Activated CD4-positive, alpha-beta T cell treated with anti-CD3 and anti-CD28 coated beads, Interleukin-2, amount 10 ng/mL, durations not matched to agents 24 days and 14 days (primary cell): ENCODE data around the gene DLG3. TPM values are rescaled to one million over a fixed set of nuclear protein-coding genes. Genes with fewer than 3 reads are reported as not detected.

Experiments
- DNase-seq: peaks from one replicate; pipeline ENCODE4 v3.0.0; 2022
- H3K27ac Mint-ChIP-seq: one replicate; pipeline ENCODE4 v1.8.0; 2022; ENCODE audit warnings: mild to moderate bottlenecking, mixed read lengths
- H3K27me3 Mint-ChIP-seq: one replicate; pipeline ENCODE4 v1.8.0; 2022; ENCODE audit warnings: mixed read lengths
- H3K36me3 Mint-ChIP-seq: one replicate; pipeline ENCODE4 v1.8.0; 2022; ENCODE audit warnings: low read depth, mild to moderate bottlenecking, mixed read lengths
- H3K4me1 Mint-ChIP-seq: one replicate; pipeline ENCODE4 v1.8.0; 2021; ENCODE audit warnings: mixed read lengths
- H3K4me3 Mint-ChIP-seq: one replicate; pipeline ENCODE4 v1.8.0; 2022; ENCODE audit warnings: mild to moderate bottlenecking, moderate library complexity, mixed read lengths
- H3K9me3 Mint-ChIP-seq: one replicate; pipeline ENCODE4 v1.8.0; 2021; ENCODE audit warnings: mixed read lengths
- intact Hi-C: fragments of 100-400 bp; cut with micrococcal nuclease; formaldehyde crosslinking; loops from one replicate; pipeline ENCODE4 v1.15.1; 2023
- total RNA-seq: library from RNA; stranded (reverse); gene quantifications from 2 replicates; pipeline ENCODE4 v1.2.3, GENCODE V29; 2022

The DLG3 gene
- total RNA-seq, 1 donor from 2014 or later = 31.9 TPM

GRCh38 chrX:70446380-70447350, 2.0 kb downstream of the DLG3 start:
- H3K27me3 Mint-ChIP-seq = peaks cover 41% of the 10 kb centered on the region
- no peaks in the 10 kb centered on the region for H3K9me3 Mint-ChIP-seq
- no peak for DNase-seq
- no peaks in the 10 kb centered on the region for H3K36me3 Mint-ChIP-seq
- H3K4me1 Mint-ChIP-seq = peaks cover 4% of the 10 kb centered on the region
- no peak overlapping the region for H3K27ac Mint-ChIP-seq
- intact Hi-C loops = no loop called here
- no peak overlapping the region for H3K4me3 Mint-ChIP-seq

DNA sequence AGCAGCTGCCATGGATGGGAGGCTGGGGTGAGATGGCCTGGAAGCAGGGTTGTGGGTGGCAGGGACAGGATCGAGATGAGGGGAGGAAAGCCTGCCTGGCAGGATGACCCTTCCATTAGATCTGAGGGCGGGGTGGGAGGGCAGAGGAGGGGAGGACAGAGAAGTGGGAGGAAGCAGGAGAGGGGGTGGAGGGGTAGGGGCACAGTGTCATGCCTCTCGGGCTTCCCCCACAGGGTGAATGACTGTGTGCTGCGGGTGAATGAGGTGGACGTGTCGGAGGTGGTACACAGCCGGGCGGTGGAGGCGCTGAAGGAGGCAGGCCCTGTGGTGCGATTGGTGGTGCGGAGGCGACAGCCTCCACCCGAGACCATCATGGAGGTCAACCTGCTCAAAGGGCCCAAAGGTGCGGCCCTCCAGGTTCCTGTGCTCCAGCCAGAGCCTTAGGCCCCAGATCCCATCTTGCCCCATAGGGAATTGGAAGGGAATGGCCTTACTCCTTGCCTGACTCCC, 4.9 kb downstream of the DLG3 start:
- H3K9me3 Mint-ChIP-seq = no peaks in the 10 kb centered on the region
- no peak overlapping the region for H3K27ac Mint-ChIP-seq
- H3K4me3 Mint-ChIP-seq = no peak overlapping the region
- H3K36me3 Mint-ChIP-seq = no peaks in the 10 kb centered on the region
- intact Hi-C loops = no loop called here
- DNase-seq = no peak
- H3K27me3 Mint-ChIP-seq = peaks cover 18% of the 10 kb centered on the region
- peaks cover 21% of the 10 kb centered on the region for H3K4me1 Mint-ChIP-seq

- intact Hi-C loops = loop anchor here (1.0 to 10.0 kb wide), 5 partner anchors 18 to 913 kb away; partner anchors contain the start of gene TAF1
- H3K27ac Mint-ChIP-seq = peak overlapping the region; percentile 91
- peaks cover 33% of the 10 kb centered on the region for H3K4me1 Mint-ChIP-seq
- H3K9me3 Mint-ChIP-seq = no peaks in the 10 kb centered on the region
- peak overlapping the region; percentile 90 for H3K4me3 Mint-ChIP-seq
- DNase-seq = peak; percentile 85
- H3K36me3 Mint-ChIP-seq = peaks cover 5% of the 10 kb centered on the region
- H3K27me3 Mint-ChIP-seq = peaks cover 2% of the 10 kb centered on the region
Observed at GRCh38 chrX:70452143-70452733, 7.6 kb downstream of the DLG3 start.

DNA sequence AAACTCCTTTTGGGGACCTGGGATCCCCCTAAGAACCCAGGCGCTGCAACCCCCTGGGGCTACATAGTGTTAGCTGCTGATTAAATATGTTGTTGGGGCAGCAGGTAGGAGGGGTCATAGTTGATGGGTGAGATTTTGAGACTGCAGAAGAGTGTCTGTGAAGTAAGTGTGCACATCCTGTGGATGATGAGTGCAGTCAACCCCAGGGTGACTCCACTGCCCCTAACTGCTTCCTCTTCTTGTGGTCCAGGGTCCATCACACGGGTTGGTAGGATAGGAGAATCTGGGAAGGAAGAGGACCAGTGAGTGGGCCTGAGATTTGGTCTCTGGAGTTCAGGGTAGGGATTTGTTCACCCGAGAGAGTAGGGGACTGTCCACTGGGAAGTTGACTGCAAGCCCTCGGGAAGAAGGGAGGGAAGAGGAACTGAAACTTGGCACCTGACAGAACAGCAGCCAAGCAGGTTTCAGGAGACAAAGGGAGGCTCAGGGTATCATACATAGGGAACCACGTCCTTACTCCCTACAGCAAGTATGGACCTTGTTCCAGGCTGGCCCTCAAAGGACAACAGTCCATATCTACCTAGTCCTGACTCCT, 8.5 kb downstream of the DLG3 start:
- intact Hi-C loops = loop anchor here (5.0 to 10.0 kb wide), 3 partner anchors 99 to 912 kb away; partner anchors contain the start of gene TAF1
- Mint-ChIP-seq H3K27me3 (no peaks in the 10 kb centered on the region), H3K36me3 (peaks cover 5% of the 10 kb centered on the region), H3K4me1 (peaks cover 33% of the 10 kb centered on the region), H3K27ac (peak overlapping the region; percentile 57), H3K9me3 (no peaks in the 10 kb centered on the region), H3K4me3 (peak overlapping the region; percentile 90)
- DNase-seq = no peak

- Mint-ChIP-seq H3K27me3 (no peaks in the 10 kb centered on the region), H3K36me3 (peaks cover 10% of the 10 kb centered on the region), H3K9me3 (no peaks in the 10 kb centered on the region), H3K4me3 (peak overlapping the region; percentile 94), H3K27ac (peak overlapping the region; percentile 98), H3K4me1 (peaks cover 35% of the 10 kb centered on the region)
- DNase-seq = peak; percentile 91
- intact Hi-C loops = loop anchor here (2.0 to 10.0 kb wide), 4 partner anchors 98 to 910 kb away; partner anchors contain the start of gene TAF1
Observed at GRCh38 chrX:70454441-70455365, 10.1 kb downstream of the DLG3 start.

GRCh38 chrX:70455366-70456202, 10.9 kb downstream of the DLG3 start:
- H3K27ac Mint-ChIP-seq = peak overlapping the region; percentile 98
- H3K9me3 Mint-ChIP-seq = no peaks in the 10 kb centered on the region
- H3K36me3 Mint-ChIP-seq = peaks cover 13% of the 10 kb centered on the region
- H3K27me3 Mint-ChIP-seq = no peaks in the 10 kb centered on the region
- intact Hi-C loops = loop anchor here (1.0 to 10.0 kb wide), 4 partner anchors 49 to 909 kb away; partner anchors contain the start of gene TAF1
- peak; percentile 63 for DNase-seq
- H3K4me3 Mint-ChIP-seq = peak overlapping the region; percentile 94
- peaks cover 35% of the 10 kb centered on the region for H3K4me1 Mint-ChIP-seq

- Mint-ChIP-seq H3K4me3 (peak overlapping the region; percentile 94), H3K4me1 (peaks cover 35% of the 10 kb centered on the region), H3K27me3 (no peaks in the 10 kb centered on the region), H3K27ac (peak overlapping the region; percentile 98), H3K9me3 (no peaks in the 10 kb centered on the region), H3K36me3 (peaks cover 18% of the 10 kb centered on the region)
- intact Hi-C loops = loop anchor here (1.0 to 10.0 kb wide), 3 partner anchors 48 to 909 kb away; partner anchors contain the start of gene TAF1
- peak; percentile 71 for DNase-seq
Observed at GRCh38 chrX:70456256-70456655, 11.6 kb downstream of the DLG3 start.

GRCh38 chrX:70461026-70461425, 16.4 kb downstream of the DLG3 start:
- H3K27ac Mint-ChIP-seq = no peak overlapping the region
- DNase-seq = no peak
- H3K36me3 Mint-ChIP-seq = peaks cover 24% of the 10 kb centered on the region
- no peaks in the 10 kb centered on the region for H3K9me3 Mint-ChIP-seq
- H3K27me3 Mint-ChIP-seq = no peaks in the 10 kb centered on the region
- intact Hi-C loops = no loop called here
- H3K4me1 Mint-ChIP-seq = peaks cover 14% of the 10 kb centered on the region
- H3K4me3 Mint-ChIP-seq = no peak overlapping the region

- H3K9me3 Mint-ChIP-seq = no peaks in the 10 kb centered on the region
- peaks cover 3% of the 10 kb centered on the region for H3K4me1 Mint-ChIP-seq
- no peak overlapping the region for H3K4me3 Mint-ChIP-seq
- H3K27me3 Mint-ChIP-seq = no peaks in the 10 kb centered on the region
- intact Hi-C loops = no loop called here
- DNase-seq = no peak
- H3K36me3 Mint-ChIP-seq = peaks cover 24% of the 10 kb centered on the region
- no peak overlapping the region for H3K27ac Mint-ChIP-seq
Observed at GRCh38 chrX:70464051-70464450, 19.4 kb downstream of the DLG3 start.

GRCh38 chrX:70466968-70467367, 22.3 kb downstream of the DLG3 start:
- no peaks in the 10 kb centered on the region for H3K27me3 Mint-ChIP-seq
- peaks cover 21% of the 10 kb centered on the region for H3K36me3 Mint-ChIP-seq
- no peaks in the 10 kb centered on the region for H3K9me3 Mint-ChIP-seq
- no peak for DNase-seq
- intact Hi-C loops = no loop called here
- H3K27ac Mint-ChIP-seq = no peak overlapping the region
- no peak overlapping the region for H3K4me3 Mint-ChIP-seq
- H3K4me1 Mint-ChIP-seq = peaks cover 12% of the 10 kb centered on the region

- H3K36me3 Mint-ChIP-seq = peaks cover 23% of the 10 kb centered on the region
- no peaks in the 10 kb centered on the region for H3K9me3 Mint-ChIP-seq
- H3K4me1 Mint-ChIP-seq = peaks cover 15% of the 10 kb centered on the region
- H3K27me3 Mint-ChIP-seq = no peaks in the 10 kb centered on the region
- no peak overlapping the region for H3K27ac Mint-ChIP-seq
- intact Hi-C loops = no loop called here
- no peak for DNase-seq
- no peak overlapping the region for H3K4me3 Mint-ChIP-seq
Observed at GRCh38 chrX:70468709-70469108, 24.1 kb downstream of the DLG3 start.

DNA sequence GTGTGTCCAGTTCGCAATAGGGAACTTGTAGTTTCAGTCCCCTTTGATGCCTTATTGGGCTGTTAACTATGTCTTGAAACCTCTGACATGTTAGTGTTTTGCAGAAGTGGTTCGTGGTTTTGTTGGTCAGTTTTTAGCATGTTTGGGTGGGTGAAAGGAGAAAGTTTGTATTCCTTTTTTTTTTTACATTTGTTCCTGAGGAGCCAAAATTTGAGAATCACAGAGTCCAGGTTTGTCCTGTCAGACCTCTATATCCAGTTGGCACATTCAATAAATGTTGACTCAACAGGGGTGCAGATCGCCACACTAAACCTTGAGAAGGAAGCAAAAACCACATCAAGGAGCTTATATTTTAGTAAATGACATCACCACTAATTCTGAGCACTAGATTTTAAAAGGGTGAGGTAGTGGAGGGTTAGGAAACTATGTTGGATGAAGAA, 26.2 kb downstream of the DLG3 start:
- no peak overlapping the region for H3K27ac Mint-ChIP-seq
- peaks cover 17% of the 10 kb centered on the region for H3K4me1 Mint-ChIP-seq
- peaks cover 22% of the 10 kb centered on the region for H3K36me3 Mint-ChIP-seq
- intact Hi-C loops = no loop called here
- no peaks in the 10 kb centered on the region for H3K27me3 Mint-ChIP-seq
- H3K9me3 Mint-ChIP-seq = no peaks in the 10 kb centered on the region
- H3K4me3 Mint-ChIP-seq = peak overlapping the region; percentile 14
- no peak for DNase-seq
